GM21390 (cell line): ENCODE results near the gene PTPRN2.
"Not testable (repeated sequence)": the region's sequence is repeated elsewhere in the genome, so short reads cannot be mapped to it uniquely, and the experiment has no call there.

ENCODE experiments used
- ATAC-seq: cut with Tn5 transposase; IDR thresholded peaks from one replicate; pipeline ENCODE4 v1.9.1; 2021; ENCODE audit not compliant: unreplicated experiment

The PTPRN2 gene

DNA sequence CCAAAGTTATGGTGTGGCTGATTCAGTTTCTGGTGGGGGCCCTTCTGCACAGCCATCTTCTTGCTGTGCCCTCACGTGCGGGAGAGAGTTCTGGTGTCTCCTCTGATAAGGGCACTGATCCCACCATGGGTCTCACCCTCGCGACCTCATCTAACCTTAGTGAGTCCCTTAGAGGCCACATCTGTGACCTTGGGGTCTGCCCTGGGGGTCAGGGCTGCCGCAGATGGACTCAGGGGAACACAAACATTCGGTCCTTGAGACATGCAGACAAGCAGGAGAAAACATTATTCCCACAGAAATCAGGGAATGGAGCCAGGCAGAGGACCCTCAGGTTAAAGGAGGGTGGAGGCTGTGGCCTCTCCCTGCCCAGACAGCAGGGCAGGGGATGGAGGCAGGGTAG lies 1072.9 kb downstream of the PTPRN2 start:
- no peak for ATAC-seq

GRCh38 chr7:157514306-157514705 lies 1073.3 kb downstream of the PTPRN2 start:
- no peak for ATAC-seq

DNA sequence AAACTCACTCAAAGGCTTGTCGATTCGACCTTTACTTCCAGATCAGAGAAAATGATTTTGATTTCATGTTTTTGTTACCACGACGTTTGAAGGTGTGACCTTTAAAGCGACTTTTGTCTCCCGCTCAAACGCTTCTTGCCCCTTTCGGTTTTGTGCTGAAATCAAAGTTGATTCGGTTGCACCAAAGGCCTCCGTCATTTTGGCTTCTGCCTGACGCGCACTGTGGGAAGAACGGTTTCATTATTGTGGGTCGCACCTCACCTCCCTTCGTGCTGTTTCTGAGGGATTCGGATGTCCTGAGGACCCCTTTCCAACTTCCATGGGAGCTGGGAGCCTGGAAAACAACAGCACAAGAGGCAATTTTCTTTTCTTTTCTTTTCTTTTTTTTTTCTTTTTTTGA lies 1073.9 kb downstream of the PTPRN2 start:
- no peak for ATAC-seq

GRCh38 chr7:157513162-157513621 lies 1074.4 kb downstream of the PTPRN2 start:
- ATAC-seq = no peak

DNA sequence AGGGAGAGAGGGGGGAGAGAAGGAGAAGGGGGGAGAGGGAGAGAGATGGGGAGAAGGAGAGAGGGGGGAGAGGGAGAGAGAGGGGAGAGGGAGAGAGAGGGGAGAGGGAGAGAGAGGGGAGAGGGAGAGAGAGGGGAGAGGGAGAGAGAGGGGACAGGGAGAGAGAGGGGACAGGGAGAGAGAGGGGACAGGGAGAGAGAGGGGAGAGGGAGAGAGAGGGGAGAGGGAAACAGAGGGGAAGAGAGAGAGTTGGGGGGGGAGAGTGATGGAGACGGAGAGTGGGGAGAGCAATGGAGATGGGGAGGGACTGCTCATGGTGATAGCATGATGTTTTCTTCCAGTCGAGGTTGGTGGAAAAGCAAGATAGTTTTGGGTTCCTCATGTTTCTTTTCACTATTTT lies 1078.4 kb downstream of the PTPRN2 start:
- ATAC-seq = no peak

GRCh38 chr7:157508477-157508881 lies 1079.1 kb downstream of the PTPRN2 start:
- ATAC-seq = no peak

DNA sequence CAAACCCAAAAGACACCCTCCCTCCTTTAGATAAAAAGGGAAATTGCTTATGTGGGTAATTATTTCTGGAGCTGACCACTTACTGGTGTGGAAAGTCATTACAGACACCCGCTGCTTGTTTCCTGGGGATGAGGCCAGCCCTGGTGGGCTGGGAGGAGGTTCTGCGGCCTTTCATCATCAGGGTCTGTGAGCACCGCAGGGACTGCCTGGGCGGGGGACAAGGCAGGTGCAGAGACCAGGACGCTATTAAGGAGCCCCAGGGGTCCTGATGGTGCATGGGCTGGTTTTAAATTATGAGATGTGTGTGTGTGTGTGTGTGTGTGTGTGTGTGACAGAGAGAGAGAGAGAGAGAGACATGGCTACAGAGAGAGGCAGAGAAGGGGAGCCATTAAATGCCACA lies 1079.6 kb downstream of the PTPRN2 start:
- ATAC-seq = no peak

- no peak for ATAC-seq
These were observed 1081.4 kb downstream of the PTPRN2 start for GRCh38 chr7:157506268-157506667.

DNA sequence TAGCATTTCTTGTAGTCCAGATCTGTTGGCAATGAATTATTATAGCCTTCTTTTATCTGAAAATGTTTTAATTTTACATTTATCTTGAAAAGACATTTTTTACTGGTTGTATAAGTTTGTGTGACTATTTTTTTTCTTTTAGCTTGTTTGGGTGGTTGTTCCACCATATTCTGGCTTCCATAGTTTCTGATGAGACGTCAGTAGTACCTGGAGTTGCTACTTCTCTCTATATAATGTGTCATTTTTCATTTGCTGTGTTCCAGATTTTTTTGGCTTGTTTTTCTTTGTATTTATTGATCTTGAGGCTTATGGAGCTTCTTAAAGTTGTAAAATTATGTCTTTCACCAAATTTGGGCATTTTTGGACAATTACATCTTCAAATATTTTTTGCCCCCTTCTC lies 1082.0 kb downstream of the PTPRN2 start:
- ATAC-seq = no peak

GRCh38 chr7:157503229-157503628 lies 1084.4 kb downstream of the PTPRN2 start:
- ATAC-seq = no peak

GRCh38 chr7:157502701-157503111 lies 1084.9 kb downstream of the PTPRN2 start:
- ATAC-seq = no peak

GRCh38 chr7:157501581-157501980 lies 1086.0 kb downstream of the PTPRN2 start:
- ATAC-seq = no peak

GRCh38 chr7:157500989-157501540 lies 1086.6 kb downstream of the PTPRN2 start:
- not testable (repeated sequence) for ATAC-seq

- ATAC-seq = no peak
These were observed 1087.3 kb downstream of the PTPRN2 start for GRCh38 chr7:157500171-157500960.

DNA sequence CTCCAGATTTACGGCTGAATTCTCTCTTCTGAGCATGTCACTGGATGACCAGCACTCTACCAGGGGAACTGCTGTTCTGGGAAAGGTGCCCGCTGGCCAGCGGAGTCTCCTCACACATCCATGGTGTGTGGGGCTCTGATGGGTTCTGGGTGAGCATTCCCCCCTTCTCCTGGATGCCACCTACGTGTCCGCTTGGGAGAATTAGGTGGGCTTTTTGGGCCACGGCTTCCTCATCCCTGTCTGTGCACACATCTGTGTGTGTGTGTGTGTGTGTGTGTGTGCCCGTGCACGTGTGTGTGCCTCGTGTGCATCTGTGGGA lies 1087.8 kb downstream of the PTPRN2 start:
- ATAC-seq = no peak

GRCh38 chr7:157499121-157499834 lies 1088.3 kb downstream of the PTPRN2 start:
- no peak for ATAC-seq

- ATAC-seq = no peak
These were observed 1089.0 kb downstream of the PTPRN2 start for GRCh38 chr7:157498657-157499056.

GRCh38 chr7:157497744-157498651 lies 1089.6 kb downstream of the PTPRN2 start:
- no peak for ATAC-seq

DNA sequence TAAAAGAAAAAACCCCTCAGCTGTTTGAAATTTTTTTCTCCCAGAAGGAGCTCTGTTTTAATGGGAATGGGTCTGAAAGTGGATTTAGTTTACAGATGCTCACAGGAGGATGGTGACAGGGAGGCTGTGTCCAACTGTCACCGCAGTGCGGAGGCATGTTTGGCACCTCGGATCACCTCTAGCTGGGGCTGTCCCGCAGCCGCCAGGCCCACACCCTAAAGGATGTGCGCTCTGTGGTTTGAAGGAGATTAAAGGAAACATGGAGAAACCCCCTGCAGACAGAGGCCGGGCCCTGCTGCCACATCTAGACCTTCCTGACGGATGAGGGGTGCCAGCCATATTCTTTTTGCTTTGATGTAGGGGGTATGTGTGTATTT lies 1090.3 kb downstream of the PTPRN2 start:
- no peak for ATAC-seq

DNA sequence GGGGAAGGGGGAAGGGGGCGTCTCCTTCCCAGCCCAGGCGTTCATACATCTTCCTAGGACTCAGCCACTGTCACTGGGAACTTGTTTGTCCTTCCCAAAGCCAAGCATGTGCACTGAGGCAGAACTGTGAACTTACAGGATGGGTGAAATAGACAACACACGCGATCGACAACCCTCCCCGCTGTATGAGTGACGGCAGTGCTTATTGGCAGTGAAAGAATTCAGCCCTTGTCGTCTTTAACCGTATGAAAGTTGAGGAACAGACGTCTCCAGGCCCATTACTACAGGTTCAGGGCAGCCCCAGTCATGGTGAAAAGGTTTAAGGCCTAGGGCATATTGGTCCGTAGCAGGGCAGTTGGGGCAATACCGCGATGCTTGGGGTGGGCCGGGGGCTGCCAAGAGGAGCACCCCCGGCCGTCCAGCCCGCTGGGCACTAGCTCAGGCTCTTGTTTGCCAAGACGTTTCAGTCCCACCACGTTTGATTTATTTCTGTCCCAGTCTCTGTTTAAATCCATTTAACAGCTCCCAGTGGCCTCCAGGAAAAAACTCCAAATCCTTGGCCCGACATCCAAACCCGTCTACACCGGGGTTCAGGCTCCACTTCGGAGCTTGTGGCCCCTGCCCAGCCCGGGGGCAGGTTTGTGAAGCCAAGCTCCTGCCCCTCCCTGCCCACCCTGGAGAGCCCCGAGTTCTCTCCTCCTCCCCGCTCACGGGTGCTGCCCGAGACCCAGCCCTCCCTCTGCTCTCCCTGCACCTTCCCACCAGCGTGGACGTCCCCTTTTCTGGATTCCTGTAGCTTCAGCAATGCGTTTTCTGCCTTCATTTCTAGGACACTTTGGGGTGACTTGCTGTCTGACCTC lies 1091.0 kb downstream of the PTPRN2 start:
- no peak for ATAC-seq
